OCI-LY1 (cell line): ENCODE results near the gene YBX2.

Experiments
- H2AFZ ChIP-seq: fragments of 200-600 bp; sonication (generic), shearing (Covaris generic); 2 replicates; pipeline ENCODE4 v1.6.0; 2014; ENCODE audit warnings: antibody characterized with exemption, mild to moderate bottlenecking, low read length
- H3F3A ChIP-seq: fragments of 200-600 bp; sonication (generic), shearing (Covaris generic); 2 replicates; pipeline ENCODE4 v1.6.0; 2014; ENCODE audit warnings: mild to moderate bottlenecking, antibody characterized with exemption, low read length, moderate library complexity; ENCODE audit not compliant: insufficient read depth
- H3K27ac ChIP-seq: fragments of 200-600 bp; sonication (generic); 2 replicates; pipeline ENCODE4 v1.5.1; 2014; ENCODE audit warnings: low read length, mixed run types, mild to moderate bottlenecking, low read depth; ENCODE audit not compliant: poor library complexity, severe bottlenecking
- H3K27me3 ChIP-seq: fragments of 200-600 bp; sonication (generic); 2 replicates; pipeline ENCODE4 v1.6.0; 2014; ENCODE audit warnings: antibody characterized with exemption, mild to moderate bottlenecking, low read length, moderate library complexity; ENCODE audit not compliant: insufficient read depth
- H3K36me3 ChIP-seq: fragments of 200-600 bp; sonication (generic); 2 replicates; pipeline ENCODE4 v1.6.1; 2014; ENCODE audit warnings: mild to moderate bottlenecking, antibody characterized with exemption, low read length, moderate library complexity, mixed read lengths; ENCODE audit not compliant: insufficient read depth
- H3K4me1 ChIP-seq: fragments of 200-600 bp; sonication (generic); 2 replicates; pipeline ENCODE4 v1.5.1; 2014; ENCODE audit warnings: mild to moderate bottlenecking, low read length, moderate library complexity; ENCODE audit not compliant: insufficient read depth, severe bottlenecking
- H3K4me2 ChIP-seq: fragments of 200-600 bp; sonication (generic), shearing (Covaris generic); 2 replicates; pipeline ENCODE4 v1.6.1; 2014; ENCODE audit warnings: low read length
- H3K4me3 ChIP-seq: fragments of 200-600 bp; sonication (generic); 2 replicates; pipeline ENCODE4 v1.5.1; 2014; ENCODE audit warnings: low read length, low read depth, mild to moderate bottlenecking, mixed read lengths; ENCODE audit not compliant: poor library complexity, severe bottlenecking
- H3K79me2 ChIP-seq: fragments of 200-600 bp; shearing (Covaris generic); 2 replicates; pipeline ENCODE4 v1.6.1; 2016; ENCODE audit warnings: mixed run types, low read length, mixed read lengths; ENCODE audit not compliant: insufficient read depth
- H3K9ac ChIP-seq: fragments of 200-600 bp; sonication (generic), shearing (Covaris generic); 2 replicates; pipeline ENCODE4 v1.6.1; 2014; ENCODE audit warnings: mild to moderate bottlenecking, low read length, mixed read lengths
- H3K9me2 ChIP-seq: fragments of 200-600 bp; sonication (generic), shearing (Covaris generic); 2 replicates; pipeline ENCODE4 v1.6.1; 2014; ENCODE audit warnings: low read depth, mild to moderate bottlenecking, low read length, mixed read lengths
- H3K9me3 ChIP-seq: fragments of 200-600 bp; shearing (Covaris generic); 2 replicates; pipeline ENCODE4 v1.6.1; 2014; ENCODE audit warnings: low read length, mixed read lengths
- H4K20me1 ChIP-seq: fragments of 200-600 bp; sonication (generic), shearing (Covaris generic); 2 replicates; pipeline ENCODE4 v1.6.0; 2016; ENCODE audit warnings: mild to moderate bottlenecking, low read length; ENCODE audit not compliant: insufficient read depth
- CTCF ChIP-seq: fragments of 200-600 bp; sonication (generic), shearing (Covaris generic); IDR thresholded peaks from 2 replicates; pipeline ENCODE4 v1.5.1; 2017; ENCODE audit warnings: mild to moderate bottlenecking, antibody characterized with exemption, low read length, moderate library complexity, mixed read lengths
- EZH2 ChIP-seq: fragments of 200-600 bp; sonication (generic), shearing (Covaris generic); IDR thresholded peaks from 2 replicates; pipeline ENCODE4 v1.8.0; 2017; ENCODE audit warnings: borderline replicate concordance, mixed run types, mild to moderate bottlenecking, antibody characterized with exemption, low read length, moderate library complexity, mixed read lengths

The YBX2 gene

GRCh38 chr17:7329997-7330637 is 35.7 kb upstream of the YBX2 start:
- Histone ChIP-seq H3K36me3 (peaks cover 16% of the 10 kb centered on the region; the same call in 1 of the 2 replicates), H3K4me1 (peaks cover 36% of the 10 kb centered on the region), H3K4me3 (peak overlapping the region; percentile 98), H4K20me1 (no peaks in the 10 kb centered on the region), H3K79me2 (no peaks in the 10 kb centered on the region), H3K27me3 (no peaks in the 10 kb centered on the region), H3F3A (no peaks in the 10 kb centered on the region), H3K9me2 (no peaks in the 10 kb centered on the region), H3K4me2 (peak overlapping the region; percentile 88), H3K27ac (peak overlapping the region; percentile 81), H3K9ac (peak overlapping the region; percentile 68), H2AFZ (no peak overlapping the region), H3K9me3 (no peaks in the 10 kb centered on the region)
- no peak for TF ChIP-seq CTCF
- no peak for TF ChIP-seq EZH2

- Histone ChIP-seq H3K27me3 (no peaks in the 10 kb centered on the region), H3K9ac (peak overlapping the region; percentile 94), H3K79me2 (no peaks in the 10 kb centered on the region), H3K36me3 (peaks cover 20% of the 10 kb centered on the region; the same call in 1 of the 2 replicates), H3K9me2 (no peaks in the 10 kb centered on the region), H3K27ac (peak overlapping the region; percentile 81), H3K9me3 (no peaks in the 10 kb centered on the region), H3F3A (no peaks in the 10 kb centered on the region), H3K4me3 (peak overlapping the region; percentile 98), H4K20me1 (no peaks in the 10 kb centered on the region), H2AFZ (no peak overlapping the region), H3K4me2 (peak overlapping the region; percentile 88), H3K4me1 (peaks cover 34% of the 10 kb centered on the region)
- TF ChIP-seq CTCF (no peak), EZH2 (no peak)
These were observed 35.0 kb upstream of the YBX2 start for GRCh38 chr17:7329374-7329996.

DNA sequence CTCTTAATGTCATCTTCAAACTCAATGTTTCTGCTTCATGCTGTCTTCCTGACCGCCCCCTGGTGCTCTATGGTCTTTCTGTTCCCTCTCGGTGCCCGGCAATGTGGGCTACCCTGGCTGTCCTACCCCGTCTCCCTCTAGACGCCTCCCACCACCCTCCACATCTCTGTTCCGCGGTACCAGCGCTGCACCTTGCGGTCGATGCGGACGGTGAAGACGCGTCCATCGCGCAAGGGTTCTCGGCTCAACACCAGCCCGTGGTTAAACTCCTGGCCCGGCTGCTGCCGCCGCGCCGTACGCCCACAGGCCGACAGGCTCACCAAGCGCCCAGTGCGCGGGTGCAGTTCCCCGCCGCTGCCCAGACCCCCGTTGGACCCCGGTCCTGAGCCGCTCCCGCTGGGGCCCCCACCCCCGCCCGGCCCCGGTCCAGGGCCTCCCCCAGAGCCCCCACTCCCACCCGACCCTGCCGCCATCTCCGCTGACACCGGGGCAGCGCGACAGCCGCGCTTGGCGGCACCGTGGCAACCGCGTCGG is 34.5 kb upstream of the YBX2 start, which contains the start of gene NEURL4:
Gene NEURL4 (minus strand): TSS at position 496 of the 534 bp plus-strand sequence. CDS start 23 bp downstream, at position 473.
- H3K4me3 ChIP-seq = peak within 1 kb of the TSS; percentile 98
- no peaks in the 10 kb centered on the region for H4K20me1 ChIP-seq
- peak within 1 kb of the TSS; percentile 88 for H3K4me2 ChIP-seq
- no peak within 1 kb of the TSS for H2AFZ ChIP-seq
- TF ChIP-seq CTCF = no peak
- TF ChIP-seq EZH2 = no peak
- no peaks in the 10 kb centered on the region for H3K27me3 ChIP-seq
- peak within 1 kb of the TSS; percentile 94 for H3K9ac ChIP-seq
- peaks cover 34% of the 10 kb centered on the region for H3K4me1 ChIP-seq
- H3K9me2 ChIP-seq = no peaks in the 10 kb centered on the region
- H3K79me2 ChIP-seq = no peaks in the 10 kb centered on the region
- peaks cover 26% of the 10 kb centered on the region; the same call in 1 of the 2 replicates for H3K36me3 ChIP-seq
- no peaks in the 10 kb centered on the region for H3K9me3 ChIP-seq
- H3F3A ChIP-seq = no peaks in the 10 kb centered on the region
- H3K27ac ChIP-seq = peak within 1 kb of the TSS; percentile 81
